NCI-H2171 (cell line): ENCODE measurements around the gene CCL7.

Experiments
- DNase-seq: peaks from one replicate; lab custom pipeline; 2025; lab: John Stamatoyannopoulos, UW

The CCL7 gene

GRCh38 chr17:34246881-34247280, 23.1 kb upstream of the CCL7 start:
- no peak for DNase-seq

GRCh38 chr17:34248511-34249024, 21.5 kb upstream of the CCL7 start:
- no peak for DNase-seq

- DNase-seq: no peak
These were observed 21.0 kb upstream of the CCL7 start for GRCh38 chr17:34249061-34249460.

GRCh38 chr17:34249478-34249877, 20.5 kb upstream of the CCL7 start:
- no peak for DNase-seq

GRCh38 chr17:34251186-34251585, 18.8 kb upstream of the CCL7 start:
- no peak for DNase-seq

- DNase-seq: no peak
These were observed 18.0 kb upstream of the CCL7 start for GRCh38 chr17:34252095-34252443.

GRCh38 chr17:34252444-34253138, 17.4 kb upstream of the CCL7 start:
- no peak for DNase-seq

GRCh38 chr17:34253139-34253525, 16.9 kb upstream of the CCL7 start:
- DNase-seq: no peak

GRCh38 chr17:34254146-34254545, 15.9 kb upstream of the CCL7 start:
- DNase-seq: no peak

GRCh38 chr17:34254651-34255380, 15.2 kb upstream of the CCL7 start, which contains the start of gene CCL2:
Gene CCL2, plus strand, starts transcription at chr17:34255285. Its CDS starts 65 bp downstream, at chr17:34255350.
- peak; percentile 4 for DNase-seq

GRCh38 chr17:34255381-34255732, 14.7 kb upstream of the CCL7 start:
- DNase-seq: no peak

- DNase-seq: no peak
These were observed 14.2 kb upstream of the CCL7 start for GRCh38 chr17:34255841-34256240.

GRCh38 chr17:34257299-34257985, 12.6 kb upstream of the CCL7 start:
- DNase-seq: no peak

GRCh38 chr17:34257986-34258326, 12.1 kb upstream of the CCL7 start:
- no peak for DNase-seq

GRCh38 chr17:34259146-34259545, 10.9 kb upstream of the CCL7 start:
- DNase-seq: no peak

- no peak for DNase-seq
These were observed 9.2 kb upstream of the CCL7 start for GRCh38 chr17:34260861-34261260.

- DNase-seq: no peak
These were observed 8.3 kb upstream of the CCL7 start for GRCh38 chr17:34261568-34262337.

GRCh38 chr17:34265711-34266110, 4.3 kb upstream of the CCL7 start:
- no peak for DNase-seq

- DNase-seq: peak; percentile 39
These were observed 5.9 kb downstream of the CCL7 start for GRCh38 chr17:34275881-34276280.

- DNase-seq: no peak
These were observed 6.8 kb downstream of the CCL7 start for GRCh38 chr17:34276826-34277225.

- no peak for DNase-seq
These were observed 13.6 kb downstream of the CCL7 start for GRCh38 chr17:34283571-34283970.

- no peak for DNase-seq
These were observed 15.3 kb downstream of the CCL7 start, which contains the start of gene CCL11 for GRCh38 chr17:34285286-34285792. Gene CCL11, plus strand, starts transcription at chr17:34285742. Its CDS starts 67 bp downstream, at chr17:34285809.
